Tibial nerve (tissue), 4 donors: ENCODE data around the gene KCTD12.

Experiments used
- EP300 ChIP-seq, 2 donors: sonication (generic); formaldehyde crosslinking; IDR thresholded peaks; one replicate each; pipeline ENCODE4 v1.6.1; 2017; ENCODE audit warnings: antibody characterized with exemption in 2 of 2, mild to moderate bottlenecking in 1 of 2
- POLR2A ChIP-seq, 2 donors: fragments of 450-650 bp; IDR thresholded peaks; one replicate each; pipeline ENCODE4 v1.6.1; 2017; ENCODE audit warnings: antibody characterized with exemption in 2 of 2, mild to moderate bottlenecking in 2 of 2, moderate library complexity in 2 of 2
- TF ChIP-seq, protein P1 (sequence below), 5 experiments: fragments of 200-600 bp in 3 of 5; fragments of 450-650 bp in 2 of 5; sonication (generic) in 3 of 5; IDR thresholded peaks; one replicate each; pipeline ENCODE4 v1.5.1; 2016 to 2019; ENCODE audit warnings: antibody characterized with exemption in 5 of 5, mild to moderate bottlenecking in 3 of 5, moderate library complexity in 2 of 5

DNA sequence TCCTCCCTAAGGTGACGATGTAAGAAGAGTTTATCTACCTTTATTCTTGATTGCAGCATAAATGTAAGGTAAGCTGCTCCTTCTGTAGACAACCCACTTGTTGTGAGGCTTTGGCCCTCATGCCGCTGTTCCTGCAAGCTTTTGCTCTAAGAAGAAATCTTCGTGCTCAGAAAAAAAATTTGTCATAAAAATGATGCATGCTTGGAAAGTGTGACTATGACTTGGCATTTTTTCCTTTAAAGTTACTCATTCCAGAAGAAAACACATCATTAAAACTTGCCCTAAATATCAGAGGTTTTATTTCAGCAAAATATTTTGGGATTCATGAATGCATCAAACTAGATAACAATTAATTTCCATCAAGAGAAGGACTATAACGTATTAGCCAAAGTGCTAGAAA is 39.8 kb downstream of the KCTD12 start:
- TF ChIP-seq, protein P1, sequence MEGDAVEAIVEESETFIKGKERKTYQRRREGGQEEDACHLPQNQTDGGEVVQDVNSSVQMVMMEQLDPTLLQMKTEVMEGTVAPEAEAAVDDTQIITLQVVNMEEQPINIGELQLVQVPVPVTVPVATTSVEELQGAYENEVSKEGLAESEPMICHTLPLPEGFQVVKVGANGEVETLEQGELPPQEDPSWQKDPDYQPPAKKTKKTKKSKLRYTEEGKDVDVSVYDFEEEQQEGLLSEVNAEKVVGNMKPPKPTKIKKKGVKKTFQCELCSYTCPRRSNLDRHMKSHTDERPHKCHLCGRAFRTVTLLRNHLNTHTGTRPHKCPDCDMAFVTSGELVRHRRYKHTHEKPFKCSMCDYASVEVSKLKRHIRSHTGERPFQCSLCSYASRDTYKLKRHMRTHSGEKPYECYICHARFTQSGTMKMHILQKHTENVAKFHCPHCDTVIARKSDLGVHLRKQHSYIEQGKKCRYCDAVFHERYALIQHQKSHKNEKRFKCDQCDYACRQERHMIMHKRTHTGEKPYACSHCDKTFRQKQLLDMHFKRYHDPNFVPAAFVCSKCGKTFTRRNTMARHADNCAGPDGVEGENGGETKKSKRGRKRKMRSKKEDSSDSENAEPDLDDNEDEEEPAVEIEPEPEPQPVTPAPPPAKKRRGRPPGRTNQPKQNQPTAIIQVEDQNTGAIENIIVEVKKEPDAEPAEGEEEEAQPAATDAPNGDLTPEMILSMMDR (IDR thresholded peaks at IDR 0.05) = no peak
- no peak for TF ChIP-seq POLR2A (IDR thresholded peaks at IDR 0.05)
- TF ChIP-seq EP300 (IDR thresholded peaks at IDR 0.05) = no peak
